ENCODE data around the gene COL4A4.

DNA sequence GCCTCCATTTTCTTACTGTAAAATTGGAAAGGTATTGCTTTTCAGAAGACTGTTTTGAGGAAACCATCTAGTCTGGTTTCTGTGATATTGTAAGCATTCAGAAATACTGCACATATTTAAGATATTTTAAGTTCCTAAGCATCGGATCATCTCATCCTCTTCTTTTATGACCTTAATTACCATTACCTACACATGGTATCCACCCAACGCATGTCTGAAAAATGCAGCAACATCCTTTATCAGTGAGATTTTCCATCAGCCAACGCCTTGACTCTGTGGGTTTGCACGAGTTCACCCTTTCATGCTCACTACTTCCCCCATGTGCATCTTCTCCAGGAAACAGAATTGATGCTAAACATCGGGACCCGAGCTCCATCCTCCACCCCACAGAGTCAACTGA is 84.3 kb downstream of the COL4A4 start:
- TF ChIP-seq, protein P1, sequence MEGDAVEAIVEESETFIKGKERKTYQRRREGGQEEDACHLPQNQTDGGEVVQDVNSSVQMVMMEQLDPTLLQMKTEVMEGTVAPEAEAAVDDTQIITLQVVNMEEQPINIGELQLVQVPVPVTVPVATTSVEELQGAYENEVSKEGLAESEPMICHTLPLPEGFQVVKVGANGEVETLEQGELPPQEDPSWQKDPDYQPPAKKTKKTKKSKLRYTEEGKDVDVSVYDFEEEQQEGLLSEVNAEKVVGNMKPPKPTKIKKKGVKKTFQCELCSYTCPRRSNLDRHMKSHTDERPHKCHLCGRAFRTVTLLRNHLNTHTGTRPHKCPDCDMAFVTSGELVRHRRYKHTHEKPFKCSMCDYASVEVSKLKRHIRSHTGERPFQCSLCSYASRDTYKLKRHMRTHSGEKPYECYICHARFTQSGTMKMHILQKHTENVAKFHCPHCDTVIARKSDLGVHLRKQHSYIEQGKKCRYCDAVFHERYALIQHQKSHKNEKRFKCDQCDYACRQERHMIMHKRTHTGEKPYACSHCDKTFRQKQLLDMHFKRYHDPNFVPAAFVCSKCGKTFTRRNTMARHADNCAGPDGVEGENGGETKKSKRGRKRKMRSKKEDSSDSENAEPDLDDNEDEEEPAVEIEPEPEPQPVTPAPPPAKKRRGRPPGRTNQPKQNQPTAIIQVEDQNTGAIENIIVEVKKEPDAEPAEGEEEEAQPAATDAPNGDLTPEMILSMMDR (IDR thresholded peaks at IDR 0.05) = no peak
- no peak for TF ChIP-seq POLR2A (IDR thresholded peaks at IDR 0.05)

Data from vagina (tissue), 2 donors.